ENCODE measurements around the gene CDH4. TPM values are rescaled to one million over a fixed set of nuclear protein-coding genes. Genes with fewer than 3 reads are reported as not detected.
A peak's percentile ranks its signal among the peaks of the same experiment; 100 is the strongest.

The CDH4 gene
- total and polyA plus RNA-seq, 9 donors, result 0.12 to 4.4 (median 0.36) TPM

GRCh38 chr20:61932711-61933480, 680.8 kb downstream of the CDH4 start:
- Histone ChIP-seq H3K27ac (no peak overlapping the region), H3K36me3 (no peaks in the 10 kb centered on the region), H3K27me3 (no peaks in the 10 kb centered on the region), H3K9me3 (no peaks in the 10 kb centered on the region), H3K4me1 (ENCODE audit: insufficient read depth) (no peaks in the 10 kb centered on the region), H3K4me3 (no peak overlapping the region)
- 86 to 92% (median 90%) methylated on average over 34 to 38 of the region's 38 CpGs for WGBS, 3 donors
- intact Hi-C loops (cut with DNase I), result no loop called here
- DNase-seq, result peak in 2 of 5 donors; percentile 11 to 26
- TF ChIP-seq EP300 (IDR thresholded peaks at IDR 0.05) (no peak), POLR2A (IDR thresholded peaks at IDR 0.05) (no peak), CTCF (IDR thresholded peaks at IDR 0.05) (no peak)

GRCh38 chr20:61933481-61933950, 681.5 kb downstream of the CDH4 start:
- H3K27me3 ChIP-seq, result no peaks in the 10 kb centered on the region
- intact Hi-C loops (cut with DNase I), result no loop called here
- H3K36me3 ChIP-seq, result no peaks in the 10 kb centered on the region
- TF ChIP-seq POLR2A (IDR thresholded peaks at IDR 0.05) (no peak), CTCF (IDR thresholded peaks at IDR 0.05) (no peak), EP300 (IDR thresholded peaks at IDR 0.05) (no peak)
- WGBS, 3 donors, result 65 to 70% (median 67%) methylated on average over 14 to 17 of the region's 17 CpGs
- no peak overlapping the region for H3K4me3 ChIP-seq
- H3K27ac ChIP-seq, result no peak overlapping the region
- H3K9me3 ChIP-seq, result no peaks in the 10 kb centered on the region
- H3K4me1 ChIP-seq (ENCODE audit: insufficient read depth), result no peaks in the 10 kb centered on the region
- DNase-seq, result peak in 2 of 5 donors; percentile 16 to 27

- no peaks in the 10 kb centered on the region for H3K4me1 ChIP-seq (ENCODE audit: insufficient read depth)
Measured at GRCh38 chr20:61933951-61934715, 682.1 kb downstream of the CDH4 start.

More at GRCh38 chr20:61933951-61934715, 682.1 kb downstream of the CDH4 start:
- Histone ChIP-seq H3K4me3 (no peak overlapping the region), H3K9me3 (no peaks in the 10 kb centered on the region), H3K27ac (no peak overlapping the region), H3K36me3 (no peaks in the 10 kb centered on the region), H3K27me3 (no peaks in the 10 kb centered on the region)
- peak in 2 of 5 donors; percentile 16 to 31 for DNase-seq
- TF ChIP-seq POLR2A (IDR thresholded peaks at IDR 0.05) (no peak), CTCF (IDR thresholded peaks at IDR 0.05) (no peak), EP300 (IDR thresholded peaks at IDR 0.05) (no peak)
- intact Hi-C loops (cut with DNase I), result no loop called here
- WGBS, 3 donors, result 84 to 89% (median 89%) methylated on average over 32 to 36 of the region's 36 CpGs

All from ovary (tissue), 9 donors.